HG03520 (cell line): ENCODE measurements around the gene GMCL2.
A peak's percentile ranks its signal among the peaks of the same experiment; 100 is the strongest.
"Not testable (repeated sequence)": the region's sequence is repeated elsewhere in the genome, so short reads cannot be mapped to it uniquely, and the experiment has no call there.

ENCODE experiments used
- ATAC-seq: cut with Tn5 transposase; IDR thresholded peaks from one replicate; pipeline ENCODE4 v1.9.1; 2021; ENCODE audit warnings: mild to moderate bottlenecking, moderate library complexity; ENCODE audit not compliant: unreplicated experiment

GMCL2 gene

GRCh38 chr5:178207183-178207916 lies 20.2 kb upstream of the GMCL2 start:
- ATAC-seq: no peak

GRCh38 chr5:178206166-178207101 lies 19.3 kb upstream of the GMCL2 start:
- ATAC-seq: no peak

- ATAC-seq: no peak
Observed at GRCh38 chr5:178205749-178206047, 18.5 kb upstream of the GMCL2 start.

- ATAC-seq: peak; percentile 43
Observed at GRCh38 chr5:178204935-178205748, 18.0 kb upstream of the GMCL2 start.

GRCh38 chr5:178204182-178204934 lies 17.2 kb upstream of the GMCL2 start, which contains the start of gene HNRNPAB:
Gene HNRNPAB, plus strand, starts transcription at chr5:178204533. Its CDS starts 305 bp downstream, at chr5:178204838.
- peak; percentile 81 for ATAC-seq

- peak; percentile 7 for ATAC-seq
Observed at GRCh38 chr5:178203670-178204181, 16.6 kb upstream of the GMCL2 start.

GRCh38 chr5:178202541-178202940 lies 15.4 kb upstream of the GMCL2 start:
- ATAC-seq: no peak

GRCh38 chr5:178201927-178202235 lies 14.7 kb upstream of the GMCL2 start:
- no peak for ATAC-seq

- ATAC-seq: no peak
Observed at GRCh38 chr5:178201221-178201926, 14.2 kb upstream of the GMCL2 start.

- no peak for ATAC-seq
Observed at GRCh38 chr5:178199581-178200434, 12.6 kb upstream of the GMCL2 start.

GRCh38 chr5:178198706-178199105 lies 11.5 kb upstream of the GMCL2 start:
- ATAC-seq: no peak

- not testable (repeated sequence) for ATAC-seq
Observed at GRCh38 chr5:178198151-178198550, 11.0 kb upstream of the GMCL2 start.

GRCh38 chr5:178196986-178197385 lies 9.8 kb upstream of the GMCL2 start:
- ATAC-seq: no peak

- no peak for ATAC-seq
Observed at GRCh38 chr5:178196281-178196812, 9.2 kb upstream of the GMCL2 start.

- no peak for ATAC-seq
Observed at GRCh38 chr5:178194026-178194425, 6.9 kb upstream of the GMCL2 start.

- ATAC-seq: no peak
Observed at GRCh38 chr5:178193251-178193809, 6.2 kb upstream of the GMCL2 start.

- no peak for ATAC-seq
Observed at GRCh38 chr5:178192787-178193186, 5.6 kb upstream of the GMCL2 start.

GRCh38 chr5:178192244-178192643 lies 5.1 kb upstream of the GMCL2 start:
- no peak for ATAC-seq
